CD4-positive, alpha-beta memory T cell (primary cell): ENCODE measurements around the gene GID4. TPM values are rescaled to one million over a fixed set of nuclear protein-coding genes. Genes with fewer than 3 reads are reported as not detected.

Source experiments
- CTCF ChIA-PET: fragments of 350-600 bp; sonication (Branson Sonifier 250); formaldehyde crosslinking; loops from one replicate; lab custom pipeline; 2021; ENCODE audit warnings: inconsistent platforms; ENCODE audit not compliant: partially characterized antibody; lab: Charles Lee
- POLR2A ChIA-PET: fragments of 350-600 bp; sonication (Branson Sonifier 250); formaldehyde crosslinking; loops from one replicate; lab custom pipeline; 2021; ENCODE audit not compliant: partially characterized antibody; lab: Charles Lee
- DNase-seq, 5 donors: peaks; one replicate each; pipeline versions ENCODE4 v3.0.0 to v3.0.0-alpha.2; 2020 to 2022; ENCODE audit warnings: mixed read lengths in 1 of 5
- H3K27ac ChIP-seq: one replicate; pipeline ENCODE4 v1.7.0; 2013; ENCODE audit warnings: low read depth, low read length
- H3K27me3 ChIP-seq: 2 replicates; pipeline ENCODE4 v1.7.0; 2013; ENCODE audit warnings: mild to moderate bottlenecking, low read length, moderate library complexity; ENCODE audit not compliant: insufficient read depth
- H3K36me3 ChIP-seq: 2 replicates; pipeline ENCODE4 v1.7.0; 2013; ENCODE audit warnings: mild to moderate bottlenecking, low read length, moderate library complexity; ENCODE audit not compliant: insufficient read depth
- H3K4me1 ChIP-seq: 2 replicates; pipeline ENCODE4 v1.7.0; 2013; ENCODE audit warnings: mild to moderate bottlenecking, low read length, moderate library complexity; ENCODE audit not compliant: insufficient read depth
- H3K4me3 ChIP-seq, 2 donors: one replicate each; pipeline ENCODE4 v1.7.0; 2013; ENCODE audit warnings: low read length in 2 of 2, mild to moderate bottlenecking in 1 of 2
- H3K9me3 ChIP-seq, 2 donors: one replicate each; pipeline ENCODE4 v1.7.0; 2013; ENCODE audit warnings: low read length in 2 of 2, control low read depth in 1 of 2; ENCODE audit not compliant: control insufficient read depth in 1 of 2
- H3K27ac Mint-ChIP-seq, 7 donors: one replicate each; pipeline ENCODE4 v1.8.0; 2020 to 2021; ENCODE audit warnings: mixed read lengths in 7 of 7, mild to moderate bottlenecking in 6 of 7, inconsistent platforms in 3 of 7, moderate library complexity in 3 of 7
- H3K27me3 Mint-ChIP-seq, 2 donors: one replicate each; pipeline ENCODE4 v1.8.0; 2020 to 2021; ENCODE audit warnings: mixed read lengths in 2 of 2
- H3K36me3 Mint-ChIP-seq, 2 donors: one replicate each; pipeline ENCODE4 v1.8.0; 2020 to 2021; ENCODE audit warnings: mixed read lengths in 2 of 2, inconsistent platforms in 1 of 2, mild to moderate bottlenecking in 1 of 2
- H3K4me1 Mint-ChIP-seq, 4 donors: one replicate each; pipeline ENCODE4 v1.8.0; 2020 to 2021; ENCODE audit warnings: mixed read lengths in 4 of 4, mild to moderate bottlenecking in 1 of 4
- H3K4me3 Mint-ChIP-seq, 8 donors: one replicate each; pipeline ENCODE4 v1.8.0; 2020 to 2021; ENCODE audit warnings: mixed read lengths in 8 of 8, mild to moderate bottlenecking in 7 of 8, moderate library complexity in 6 of 8, inconsistent platforms in 3 of 8
- H3K9me3 Mint-ChIP-seq, 8 donors: one replicate each; pipeline ENCODE4 v1.8.0; 2020 to 2021; ENCODE audit warnings: mixed read lengths in 8 of 8, mild to moderate bottlenecking in 5 of 8, inconsistent platforms in 3 of 8, moderate library complexity in 1 of 8
- intact Hi-C: fragments of 100-400 bp; cut with micrococcal nuclease; formaldehyde crosslinking; loops from one replicate; pipeline ENCODE4 v1.15.1; 2023
- polyA plus RNA-seq, 2 donors: library from polyadenylated mRNA; unstranded; fragments of 300-500 nt; fragmentation: Illumina TruSeq; gene quantifications; one replicate each; pipeline ENCODE4 v1.2.3, GENCODE V29; 2021
- total RNA-seq, 2 experiments: library from RNA; stranded (reverse); gene quantifications; one replicate each; pipeline ENCODE4 v1.2.3, GENCODE V29; 2021

Gene GID4
- total and polyA plus RNA-seq, 4 experiments from 2014 or later: 6.5 to 13.1 (median 9.8) TPM

DNA sequence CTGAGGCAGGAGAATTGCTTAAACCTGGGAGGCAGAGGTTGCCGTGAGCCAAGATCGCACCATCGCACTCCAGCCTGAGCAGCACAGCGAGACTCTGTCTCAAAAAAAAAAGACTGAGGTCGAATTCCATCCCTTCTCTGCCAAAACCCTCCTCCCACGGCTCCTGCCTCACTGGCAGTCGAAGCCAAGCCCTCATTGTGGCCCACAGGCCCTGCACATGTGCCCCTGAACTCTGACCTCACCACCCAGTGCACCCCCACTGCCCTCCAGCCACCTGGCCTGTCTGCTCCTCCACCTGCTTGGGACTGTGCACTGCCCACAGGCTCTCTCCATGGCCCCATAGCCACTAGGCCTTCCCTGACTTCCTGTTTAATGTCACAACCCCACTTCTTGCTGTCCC is 76.3 kb downstream of the GID4 start:
- Histone ChIP-seq H3K9me3 (no peaks in the 10 kb centered on the region), H3K4me3 (no peak overlapping the region), H3K36me3 (no peaks in the 10 kb centered on the region), H3K27me3 (no peaks in the 10 kb centered on the region), H3K27ac (no peak overlapping the region), H3K4me1 (no peaks in the 10 kb centered on the region)
- no peaks in the 10 kb centered on the region for H3K36me3 Mint-ChIP-seq
- peak overlapping the region in 1 of 7 donors; percentile 49 for H3K27ac Mint-ChIP-seq
- no peak overlapping the region for H3K4me3 Mint-ChIP-seq
- H3K4me1 Mint-ChIP-seq: no peaks in the 10 kb centered on the region
- no peaks in the 10 kb centered on the region for H3K27me3 Mint-ChIP-seq
- DNase-seq: no peak
- CTCF ChIA-PET: no interaction called here
- POLR2A ChIA-PET: no interaction called here
- intact Hi-C loops: no loop called here
- H3K9me3 Mint-ChIP-seq: peaks cover 0 to 5% (median 0%) of the 10 kb centered on the region in 8 donors

GRCh38 chr17:18116078-18116477 is 76.9 kb downstream of the GID4 start:
- no peaks in the 10 kb centered on the region for H3K36me3 ChIP-seq
- Mint-ChIP-seq H3K27ac (no peak overlapping the region), H3K27me3 (no peaks in the 10 kb centered on the region), H3K4me1 (no peaks in the 10 kb centered on the region), H3K9me3 (peaks cover 0 to 5% (median 0%) of the 10 kb centered on the region in 8 donors), H3K36me3 (no peaks in the 10 kb centered on the region), H3K4me3 (no peak overlapping the region)
- no peaks in the 10 kb centered on the region for H3K4me1 ChIP-seq
- ChIA-PET POLR2A (no interaction called here), CTCF (no interaction called here)
- no peak for DNase-seq
- H3K27ac ChIP-seq: no peak overlapping the region
- H3K4me3 ChIP-seq: no peak overlapping the region
- H3K9me3 ChIP-seq: no peaks in the 10 kb centered on the region
- intact Hi-C loops: no loop called here
- no peaks in the 10 kb centered on the region for H3K27me3 ChIP-seq

DNA sequence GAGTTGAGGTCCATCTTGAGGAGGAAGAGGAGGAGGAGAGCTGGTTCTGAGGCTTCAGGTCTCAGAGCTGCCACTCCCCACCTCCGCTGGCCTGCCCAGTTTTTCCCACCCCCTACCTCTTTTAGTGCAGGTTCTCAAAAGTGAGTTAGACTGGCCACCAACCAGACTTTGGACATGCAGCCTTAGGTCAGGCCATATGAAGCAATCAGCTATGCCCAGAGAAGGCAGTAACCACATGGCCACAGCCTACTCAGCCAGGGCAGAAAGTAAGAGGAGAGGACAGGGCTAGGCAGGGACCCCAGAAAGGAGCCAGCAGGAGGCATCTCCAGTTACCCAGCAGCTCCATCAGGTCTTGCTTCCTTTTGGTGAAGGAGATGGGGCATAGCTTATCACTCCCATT is 78.3 kb downstream of the GID4 start:
- DNase-seq: no peak
- Mint-ChIP-seq H3K9me3 (peaks cover 0 to 5% (median 0%) of the 10 kb centered on the region in 8 donors), H3K27ac (no peak overlapping the region), H3K36me3 (no peaks in the 10 kb centered on the region), H3K4me1 (no peaks in the 10 kb centered on the region), H3K27me3 (no peaks in the 10 kb centered on the region), H3K4me3 (no peak overlapping the region)
- POLR2A ChIA-PET: no interaction called here
- intact Hi-C loops: no loop called here
- H3K4me1 ChIP-seq: no peaks in the 10 kb centered on the region
- H3K27me3 ChIP-seq: no peaks in the 10 kb centered on the region
- H3K27ac ChIP-seq: no peak overlapping the region
- no peaks in the 10 kb centered on the region for H3K36me3 ChIP-seq
- H3K4me3 ChIP-seq: no peak overlapping the region
- CTCF ChIA-PET: no interaction called here
- H3K9me3 ChIP-seq: no peaks in the 10 kb centered on the region

Other genes with a start within 250 kb of the GID4 start
- 10 to 100 TPM in 1 of 2 experiments, 1 to 10 TPM in 1; 10.0 to 11.7 TPM for gene SREBF1, start 202.4 kb upstream of the GID4 start, total RNA-seq
- gene SREBF1, start 202.4 kb upstream of the GID4 start, polyA plus RNA-seq: 10 to 100 TPM in 1 of 2 donors, 1 to 10 TPM in 1; 5.0 to 15.5 TPM
- gene TOM1L2, start 67.0 kb upstream of the GID4 start, total RNA-seq: 10 to 100 TPM; 59.4 to 63.1 TPM
- gene TOM1L2, start 67.0 kb upstream of the GID4 start, polyA plus RNA-seq: 10 to 100 TPM in 1 of 2 donors, 1 to 10 TPM in 1; 1.6 to 12.0 TPM
- under 1 TPM; 0.64 to 0.67 TPM for gene DRC3, start 66.5 kb upstream of the GID4 start, total RNA-seq
- under 1 TPM in 1 of 2 donors, not detected in 1; 0.24 TPM for gene DRC3, start 66.5 kb upstream of the GID4 start, polyA plus RNA-seq
- 10 to 100 TPM; 24.1 to 24.3 TPM for gene ATPAF2, start 240 bp upstream of the GID4 start, total RNA-seq
- gene ATPAF2, start 240 bp upstream of the GID4 start, polyA plus RNA-seq: 10 to 100 TPM; 16.6 to 18.0 TPM
- gene DRG2, start 48.5 kb downstream of the GID4 start, total RNA-seq: 10 to 100 TPM; 56.8 to 61.0 TPM
- gene DRG2, start 48.5 kb downstream of the GID4 start, polyA plus RNA-seq: 10 to 100 TPM; 40.3 to 50.4 TPM
- 1 to 10 TPM; 1.6 to 2.2 TPM for gene MYO15A, start 69.3 kb downstream of the GID4 start, total RNA-seq
- under 1 TPM; 0.14 to 0.43 TPM for gene MYO15A, start 69.3 kb downstream of the GID4 start, polyA plus RNA-seq
- gene ALKBH5, start 144.4 kb downstream of the GID4 start, total RNA-seq: 100 to 1,000 TPM; 119 TPM
- gene ALKBH5, start 144.4 kb downstream of the GID4 start, polyA plus RNA-seq: 100 to 1,000 TPM; 128 to 132 TPM
- gene LLGL1, start 186.2 kb downstream of the GID4 start, total RNA-seq: 10 to 100 TPM; 19.9 to 20.5 TPM
- gene LLGL1, start 186.2 kb downstream of the GID4 start, polyA plus RNA-seq: 1 to 10 TPM in 1 of 2 donors, under 1 TPM in 1; 0.25 to 1.3 TPM
- 100 to 1,000 TPM; 333 to 344 TPM for gene FLII, start 219.3 kb downstream of the GID4 start, total RNA-seq
- 100 to 1,000 TPM; 113 to 204 TPM for gene FLII, start 219.3 kb downstream of the GID4 start, polyA plus RNA-seq
- 10 to 100 TPM; 18.2 to 19.3 TPM for gene MIEF2, start 221.3 kb downstream of the GID4 start, total RNA-seq
- gene MIEF2, start 221.3 kb downstream of the GID4 start, polyA plus RNA-seq: 10 to 100 TPM in 1 of 2 donors, 1 to 10 TPM in 1; 9.9 to 10.9 TPM